GM12892 (cell line): ENCODE results near the gene METTL2B.

ENCODE experiments used
- POLR2A ChIP-seq: IDR thresholded peaks from 2 replicates; pipeline ENCODE4 v1.6.1; 2011; ENCODE audit warnings: low read depth, low read length, control low read depth
- POLR2AphosphoS5 ChIP-seq: IDR thresholded peaks from 2 replicates; pipeline ENCODE4 v1.6.1; 2011; ENCODE audit warnings: low read depth, low read length, control low read depth
- TAF1 ChIP-seq: IDR thresholded peaks from 2 replicates; pipeline ENCODE4 v1.6.1; 2011; ENCODE audit warnings: low read depth, mild to moderate bottlenecking, control low read depth, low read length, borderline replicate concordance

DNA sequence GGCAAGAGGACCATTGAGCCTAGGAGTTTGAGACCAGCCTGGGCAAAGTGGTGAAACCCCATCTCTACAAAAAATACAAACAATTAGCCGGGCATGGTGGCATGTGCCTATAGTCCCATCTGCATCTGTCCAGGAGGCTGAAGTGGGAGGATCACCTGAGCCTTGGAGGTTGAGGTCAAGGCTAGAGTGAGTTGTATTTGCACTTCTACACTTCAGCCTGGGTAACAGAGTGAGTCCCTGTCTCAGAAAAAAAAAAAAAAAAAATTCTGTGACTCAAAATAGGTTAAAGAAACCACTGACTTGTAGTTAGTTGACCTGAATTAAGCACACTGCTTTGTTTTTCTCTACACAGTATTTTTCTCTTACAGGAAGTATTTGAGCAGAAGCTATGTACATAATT is 74.4 kb downstream of the METTL2B start:
- TF ChIP-seq POLR2AphosphoS5 (no peak), POLR2A (no peak), TAF1 (no peak)
